Inferior parietal cortex (tissue), 1 donor: ENCODE measurements around the gene WDR83.
A peak's percentile ranks its signal among the peaks of the same experiment; 100 is the strongest.
"Not testable (repeated sequence)": the region's sequence is repeated elsewhere in the genome, so short reads cannot be mapped to it uniquely, and the experiment has no call there.

Experiments used
- DNase-seq: peaks from one replicate; pipeline ENCODE4 v3.0.0-alpha.2; 2016; ENCODE audit errors: extremely low spot score

The WDR83 gene

GRCh38 chr19:12655546-12655945, 11.1 kb upstream of the WDR83 start:
- no peak for DNase-seq

- DNase-seq: no peak
These were observed 9.6 kb upstream of the WDR83 start for GRCh38 chr19:12656899-12657571.

GRCh38 chr19:12657966-12658365, 8.6 kb upstream of the WDR83 start:
- DNase-seq: no peak

GRCh38 chr19:12660980-12661379, 5.6 kb upstream of the WDR83 start:
- peak; percentile 22 for DNase-seq

- no peak for DNase-seq
These were observed 2.0 kb upstream of the WDR83 start for GRCh38 chr19:12664406-12665280.

- DNase-seq: no peak
These were observed 1.4 kb upstream of the WDR83 start for GRCh38 chr19:12665281-12665573.

GRCh38 chr19:12665671-12666264, 839 bp upstream of the WDR83 start:
- no peak for DNase-seq

- no peak for DNase-seq
These were observed 1.2 kb downstream of the WDR83 start for GRCh38 chr19:12667731-12668302.

- no peak for DNase-seq
These were observed 1.7 kb downstream of the WDR83 start for GRCh38 chr19:12668346-12668745.

GRCh38 chr19:12668932-12669269, 2.3 kb downstream of the WDR83 start:
- DNase-seq: no peak

GRCh38 chr19:12669270-12670158, 2.9 kb downstream of the WDR83 start:
- peak; percentile 93 for DNase-seq

GRCh38 chr19:12670159-12670928, 3.7 kb downstream of the WDR83 start:
- no peak for DNase-seq

- DNase-seq: no peak
These were observed 6.1 kb downstream of the WDR83 start for GRCh38 chr19:12672744-12673143.

GRCh38 chr19:12675399-12675798, 8.8 kb downstream of the WDR83 start:
- DNase-seq: no peak

- DNase-seq: no peak
These were observed 9.3 kb downstream of the WDR83 start for GRCh38 chr19:12675940-12676339.

- DNase-seq: peak; percentile 76
These were observed 9.8 kb downstream of the WDR83 start for GRCh38 chr19:12676384-12676792.

GRCh38 chr19:12676928-12677327, 10.3 kb downstream of the WDR83 start:
- DNase-seq: no peak

- DNase-seq: not testable (repeated sequence)
These were observed 11.4 kb downstream of the WDR83 start for GRCh38 chr19:12678039-12678438.

GRCh38 chr19:12680034-12680433, 13.4 kb downstream of the WDR83 start:
- DNase-seq: no peak

- DNase-seq: peak; percentile 99
These were observed 14.7 kb downstream of the WDR83 start, which contains the start of gene DHPS for GRCh38 chr19:12681074-12681987. TSS of gene DHPS (minus strand) at chr19:12681880. CDS start at chr19:12681766, 114 bp downstream.
